Measurements from ENCODE around the gene GXYLT1.

GRCh38 chr12:42085594-42085993, 59.1 kb downstream of the GXYLT1 start:
- no peak for TF ChIP-seq CTCF (IDR thresholded peaks at IDR 0.05)
- no peak for TF ChIP-seq POLR2A (IDR thresholded peaks at IDR 0.05)

All from body of pancreas (tissue), 4 donors.